Measurements from ENCODE around the gene WAC.
"Not testable (repeated sequence)": the region's sequence is repeated elsewhere in the genome, so short reads cannot be mapped to it uniquely, and the experiment has no call there.

Gene WAC

GRCh38 chr10:28566458-28567015 is 33.6 kb downstream of the WAC start:
- no peak for DNase-seq (ENCODE audit: low read depth)

GRCh38 chr10:28569506-28570159 is 36.7 kb downstream of the WAC start:
- no peak for DNase-seq (ENCODE audit: low read depth)

GRCh38 chr10:28570598-28570997 is 37.7 kb downstream of the WAC start:
- DNase-seq (ENCODE audit: low read depth): no peak

- DNase-seq (ENCODE audit: low read depth): no peak
Measured at GRCh38 chr10:28571265-28571664, 38.3 kb downstream of the WAC start.

DNA sequence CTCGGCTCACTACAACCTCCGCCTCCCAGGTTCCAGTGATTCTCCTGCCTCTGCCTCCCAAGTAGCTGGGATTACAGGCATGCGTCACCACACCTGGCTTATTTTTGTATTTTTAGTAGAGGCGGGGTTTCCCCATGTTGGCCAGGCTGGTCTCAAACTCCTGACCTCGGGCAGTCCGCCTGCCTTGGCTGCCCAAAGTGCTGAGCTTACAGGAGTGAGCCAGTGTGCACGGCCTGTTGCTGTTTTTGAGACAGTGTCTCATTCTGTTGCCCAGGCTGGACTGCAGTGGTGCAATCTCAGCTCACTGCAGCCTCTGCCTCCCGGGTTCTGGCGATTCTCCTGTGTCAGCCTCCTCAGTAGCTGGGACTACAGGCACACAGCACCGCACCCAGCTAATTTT is 41.3 kb downstream of the WAC start:
- not testable (repeated sequence) for DNase-seq (ENCODE audit: low read depth)

GRCh38 chr10:28575852-28576251 is 42.9 kb downstream of the WAC start:
- DNase-seq (ENCODE audit: low read depth): no peak

DNA sequence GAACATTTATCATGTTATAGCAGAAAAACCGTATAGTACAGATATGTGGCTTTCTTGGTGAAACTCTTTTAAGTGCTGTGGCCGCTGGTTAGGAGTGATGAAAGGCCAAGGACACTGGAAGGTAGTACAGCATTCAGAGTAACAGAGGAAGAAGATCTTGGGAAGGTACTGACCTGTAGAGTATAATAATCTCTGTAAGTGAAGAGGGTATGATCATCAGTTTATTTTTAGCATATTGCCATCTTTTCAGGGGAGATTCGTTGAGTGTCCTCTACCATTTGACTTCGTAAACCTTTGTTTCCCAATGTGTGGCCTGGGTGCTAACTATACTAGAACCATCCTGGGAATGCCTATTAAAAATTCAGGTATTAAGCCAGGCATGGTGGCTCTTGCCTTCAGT is 44.6 kb downstream of the WAC start:
- DNase-seq (ENCODE audit: low read depth): no peak

- no peak for DNase-seq (ENCODE audit: low read depth)
Measured at GRCh38 chr10:28578454-28578853, 45.5 kb downstream of the WAC start.

DNA sequence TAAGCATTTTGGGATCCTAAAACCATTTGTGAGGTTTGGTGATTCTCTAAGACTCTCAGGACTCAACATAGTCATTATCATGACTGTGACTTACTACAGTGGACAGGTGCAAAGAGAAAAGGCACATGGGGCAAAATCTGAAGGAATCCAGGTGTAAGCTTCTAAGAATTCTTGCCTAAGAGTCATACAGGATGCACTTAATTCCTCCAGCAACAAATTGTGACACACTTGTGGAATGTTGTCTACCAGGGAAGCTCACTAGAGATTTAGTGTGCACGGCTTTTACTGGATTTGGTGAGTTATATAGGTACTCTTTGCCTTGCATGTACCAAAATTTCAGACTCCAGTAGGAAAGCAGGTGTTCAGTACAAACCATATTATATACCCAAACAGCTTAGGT is 47.9 kb downstream of the WAC start:
- no peak for DNase-seq (ENCODE audit: low read depth)

GRCh38 chr10:28581916-28582315 is 49.0 kb downstream of the WAC start:
- DNase-seq (ENCODE audit: low read depth): no peak

GRCh38 chr10:28585076-28585475 is 52.2 kb downstream of the WAC start:
- DNase-seq (ENCODE audit: low read depth): no peak

DNA sequence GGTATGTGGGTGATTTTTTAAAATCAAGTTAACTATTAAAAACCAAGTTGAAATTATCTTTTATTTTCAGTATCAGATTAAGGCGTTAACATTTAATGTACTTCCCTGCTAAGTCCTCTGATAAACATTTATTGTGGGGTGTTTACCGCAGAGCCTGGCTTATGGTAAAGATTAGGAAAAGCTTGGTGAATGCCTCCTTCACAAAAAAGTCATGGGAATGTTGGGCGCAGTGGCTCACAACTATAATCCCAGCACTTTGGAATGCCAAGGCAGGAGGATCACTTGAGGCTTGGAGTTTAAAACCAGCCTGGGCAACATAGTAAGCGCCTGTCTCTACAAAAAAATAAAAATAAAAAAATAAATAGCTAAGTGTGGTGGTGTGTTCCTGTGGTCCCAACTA is 53.3 kb downstream of the WAC start:
- DNase-seq (ENCODE audit: low read depth): no peak

DNA sequence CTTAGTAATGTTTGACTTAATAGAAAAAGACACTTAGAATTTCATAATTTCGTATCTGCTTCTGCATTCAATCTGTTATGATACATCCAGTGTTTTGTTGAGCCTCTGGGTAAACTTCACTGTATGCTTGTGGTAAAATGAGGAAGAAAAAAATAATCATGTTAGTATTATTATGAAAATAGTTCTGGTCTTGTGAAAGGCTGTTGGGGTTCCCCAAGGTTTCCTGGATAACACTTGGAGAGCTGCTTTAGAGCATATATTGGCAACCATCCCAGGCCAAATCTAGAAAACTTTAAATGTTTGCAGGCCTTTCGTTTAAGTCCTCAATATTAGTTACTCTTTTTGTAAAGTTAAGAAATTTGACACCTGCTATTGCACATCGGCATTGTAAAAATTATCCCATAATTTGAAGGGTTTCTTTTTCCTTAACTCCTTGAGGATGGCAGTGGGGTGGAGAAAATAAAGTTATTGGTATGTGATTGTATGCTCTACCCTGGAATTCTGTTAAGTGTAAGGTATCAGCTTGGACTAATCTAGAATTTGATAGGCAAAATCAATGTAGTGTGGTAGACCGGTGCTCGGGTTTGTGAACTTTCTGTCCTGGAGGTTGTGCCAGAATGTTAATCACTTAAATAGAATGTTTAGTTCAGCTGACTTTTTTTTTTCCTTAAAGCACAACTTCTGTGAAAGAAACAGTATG is 54.5 kb downstream of the WAC start:
- DNase-seq (ENCODE audit: low read depth): peak; percentile 3

DNA sequence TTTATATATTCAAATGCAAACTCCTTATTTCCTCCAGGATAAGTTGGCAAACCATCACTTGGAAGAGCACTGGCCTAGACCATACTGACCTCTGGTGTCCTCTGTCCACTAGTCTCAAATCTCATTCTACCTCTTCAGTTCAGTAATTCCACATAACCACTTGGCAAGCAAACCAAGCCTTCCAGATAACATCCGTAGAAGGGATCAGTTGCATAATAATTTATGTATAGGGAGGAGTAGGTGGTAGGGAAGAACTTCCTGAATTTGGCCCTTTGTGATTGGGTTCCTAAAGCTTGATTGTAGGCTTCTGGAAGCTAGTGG is 55.0 kb downstream of the WAC start:
- DNase-seq (ENCODE audit: low read depth): peak; percentile 30

GRCh38 chr10:28592953-28593352 is 60.0 kb downstream of the WAC start:
- peak; percentile 16 for DNase-seq (ENCODE audit: low read depth)

DNA sequence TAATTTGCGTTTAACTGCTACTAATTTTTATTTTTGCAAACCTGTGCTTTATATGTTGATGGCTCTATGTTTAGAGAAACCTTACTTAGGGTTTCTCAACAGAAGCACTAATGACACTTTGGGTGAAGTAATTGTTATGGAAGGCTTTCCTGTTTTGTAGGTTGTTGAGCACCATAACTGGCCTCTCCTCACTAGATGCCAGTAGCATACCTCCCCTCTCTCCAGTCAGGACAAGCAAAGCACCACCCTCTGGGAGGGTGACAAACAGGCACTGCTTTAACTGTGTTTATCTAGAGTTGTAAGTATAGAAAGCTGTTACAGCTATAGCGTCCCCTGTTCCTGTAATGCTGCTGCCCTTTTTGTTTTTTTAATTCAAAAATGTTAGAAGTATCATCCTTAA is 60.9 kb downstream of the WAC start:
- no peak for DNase-seq (ENCODE audit: low read depth)

GRCh38 chr10:28594406-28594805 is 61.5 kb downstream of the WAC start:
- DNase-seq (ENCODE audit: low read depth): no peak

- DNase-seq (ENCODE audit: low read depth): peak; percentile 3
Measured at GRCh38 chr10:28595613-28596012, 62.7 kb downstream of the WAC start.

GRCh38 chr10:28600056-28600455 is 67.1 kb downstream of the WAC start:
- DNase-seq (ENCODE audit: low read depth): peak; percentile 18

DNA sequence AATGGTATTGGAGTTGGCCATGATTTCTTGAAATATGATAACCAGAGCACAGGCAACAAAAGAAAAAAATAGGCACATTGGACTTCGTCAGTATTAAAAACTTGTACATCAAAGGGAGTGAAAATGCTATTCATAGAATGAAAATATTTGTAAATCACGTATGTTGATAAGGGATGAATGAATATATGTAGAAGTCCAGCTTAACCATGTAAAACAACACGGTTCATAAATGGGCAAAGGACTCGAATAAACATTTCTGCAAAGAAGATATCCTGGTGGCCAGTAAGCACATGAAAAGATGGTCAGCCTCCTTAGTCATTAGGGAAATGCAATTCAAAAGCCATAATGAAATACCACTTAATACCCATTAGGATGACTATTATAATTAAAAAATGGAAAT is 68.1 kb downstream of the WAC start:
- DNase-seq (ENCODE audit: low read depth): no peak

GRCh38 chr10:28604567-28605536 is 71.9 kb downstream of the WAC start:
- DNase-seq (ENCODE audit: low read depth): no peak

GRCh38 chr10:28606568-28606967 is 73.7 kb downstream of the WAC start:
- no peak for DNase-seq (ENCODE audit: low read depth)

GRCh38 chr10:28609636-28610035 is 76.7 kb downstream of the WAC start:
- DNase-seq (ENCODE audit: low read depth): not testable (repeated sequence)
